KMS-11 (cell line): ENCODE results near the gene IRX5.

Experiments used
- H2AFZ ChIP-seq: fragments of 200-600 bp; sonication (generic); 2 replicates; pipeline ENCODE4 v1.6.1; 2016; ENCODE audit warnings: antibody characterized with exemption, mixed run types, low read depth
- H3K27ac ChIP-seq: fragments of 200-600 bp; sonication (generic); 2 replicates; pipeline ENCODE4 v1.6.1; 2016; ENCODE audit warnings: mild to moderate bottlenecking, mixed run types
- H3K27me3 ChIP-seq: fragments of 200-600 bp; sonication (generic); 2 replicates; pipeline ENCODE4 v1.6.1; 2017; ENCODE audit warnings: mild to moderate bottlenecking, low read depth, mixed run types, moderate library complexity; ENCODE audit not compliant: insufficient read depth
- H3K36me3 ChIP-seq: fragments of 200-600 bp; sonication (generic); 2 replicates; pipeline ENCODE4 v1.6.1; 2017; ENCODE audit warnings: mild to moderate bottlenecking, mixed run types; ENCODE audit not compliant: insufficient read depth
- H3K4me1 ChIP-seq: fragments of 200-600 bp; sonication (generic); 2 replicates; pipeline ENCODE4 v1.6.1; 2016; ENCODE audit warnings: mild to moderate bottlenecking, low read depth, mixed run types; ENCODE audit not compliant: poor library complexity, severe bottlenecking
- H3K4me2 ChIP-seq: fragments of 200-600 bp; sonication (generic); 2 replicates; pipeline ENCODE4 v1.7.0; 2016; ENCODE audit warnings: mild to moderate bottlenecking, mixed run types
- H3K4me3 ChIP-seq: fragments of 200-600 bp; sonication (generic); IDR thresholded peaks from 2 replicates; pipeline ENCODE4 v1.6.1; 2017; ENCODE audit warnings: low read depth, low read length, mixed read lengths; ENCODE audit not compliant: insufficient read depth
- H3K79me2 ChIP-seq: fragments of 200-600 bp; sonication (generic); 2 replicates; pipeline ENCODE4 v1.6.1; 2016; ENCODE audit warnings: low read depth, mixed run types; ENCODE audit not compliant: insufficient read depth
- H3K9ac ChIP-seq: fragments of 200-600 bp; sonication (generic); 2 replicates; pipeline ENCODE4 v1.6.1; 2016; ENCODE audit warnings: mild to moderate bottlenecking, mixed run types
- H4K20me1 ChIP-seq: fragments of 200-600 bp; sonication (generic); 2 replicates; pipeline ENCODE4 v1.6.1; 2016; ENCODE audit warnings: mild to moderate bottlenecking, mixed run types; ENCODE audit not compliant: insufficient read depth
- CTCF ChIP-seq: fragments of 200-600 bp; sonication (generic); conservative IDR thresholded peaks from 2 replicates; pipeline ENCODE4 v1.6.1; 2017; ENCODE audit warnings: low read depth, mild to moderate bottlenecking, antibody characterized with exemption, low read length, moderate library complexity, mixed read lengths

The IRX5 gene

DNA sequence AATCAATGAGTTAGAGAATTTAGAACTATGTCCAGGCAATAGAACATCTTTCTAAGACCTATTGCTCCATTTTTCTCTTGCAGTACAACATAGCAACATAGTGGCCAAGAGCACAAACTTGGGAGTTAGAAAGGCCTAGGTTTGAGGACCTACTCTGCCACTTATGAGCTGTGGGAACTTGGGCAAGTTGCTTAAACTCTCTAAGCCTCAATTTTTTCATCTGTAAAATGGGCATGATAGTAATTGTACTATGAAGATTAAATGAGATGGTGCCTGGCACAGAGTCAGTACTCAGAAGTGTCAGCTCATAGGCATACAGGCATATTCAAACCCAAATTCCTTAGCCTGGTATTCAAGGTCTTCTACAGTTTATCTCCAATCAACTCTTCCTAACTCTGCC lies 25.1 kb downstream of the IRX5 start:
- H2AFZ ChIP-seq: no peak overlapping the region
- no peaks in the 10 kb centered on the region for H3K79me2 ChIP-seq
- no peaks in the 10 kb centered on the region for H3K27me3 ChIP-seq
- no peak overlapping the region for H3K9ac ChIP-seq
- H4K20me1 ChIP-seq: no peaks in the 10 kb centered on the region
- no peaks in the 10 kb centered on the region for H3K4me1 ChIP-seq
- no peak for TF ChIP-seq CTCF
- no peak overlapping the region for H3K4me3 ChIP-seq
- no peaks in the 10 kb centered on the region for H3K36me3 ChIP-seq
- H3K27ac ChIP-seq: no peak overlapping the region
- no peak overlapping the region for H3K4me2 ChIP-seq

- Histone ChIP-seq H3K27me3 (no peaks in the 10 kb centered on the region), H3K4me2 (no peak overlapping the region), H3K4me3 (no peak overlapping the region), H3K27ac (no peak overlapping the region), H4K20me1 (no peaks in the 10 kb centered on the region), H3K9ac (no peak overlapping the region), H3K79me2 (no peaks in the 10 kb centered on the region), H2AFZ (no peak overlapping the region), H3K36me3 (no peaks in the 10 kb centered on the region), H3K4me1 (no peaks in the 10 kb centered on the region)
- TF ChIP-seq CTCF: peak; percentile 43; the same call in 1 of the 2 replicates
Observed at GRCh38 chr16:54957403-54958166, 26.9 kb downstream of the IRX5 start.

DNA sequence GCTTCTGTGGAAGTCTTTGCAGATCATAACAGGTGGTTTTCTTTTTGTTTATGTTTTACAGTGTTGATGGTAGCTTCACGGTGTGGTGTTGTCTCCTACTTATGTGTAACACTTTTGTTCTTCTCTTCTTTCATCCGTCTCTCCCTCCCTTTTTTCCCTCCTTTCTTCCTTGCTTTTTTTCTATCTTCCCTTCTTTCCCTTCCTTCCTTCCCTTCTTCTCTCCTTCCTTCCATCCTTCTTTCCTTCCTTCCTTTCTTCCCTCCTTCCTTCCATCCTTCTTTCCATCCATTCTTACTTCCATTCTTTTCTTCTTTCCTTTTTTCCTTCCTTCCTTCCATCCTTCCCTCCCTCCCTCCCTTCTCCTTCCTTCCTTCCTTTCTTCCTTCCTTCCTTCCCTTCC lies 31.4 kb downstream of the IRX5 start:
- Histone ChIP-seq H3K27ac (no peak overlapping the region), H3K9ac (no peak overlapping the region), H3K27me3 (no peaks in the 10 kb centered on the region), H3K4me1 (no peaks in the 10 kb centered on the region), H3K4me2 (no peak overlapping the region), H3K36me3 (no peaks in the 10 kb centered on the region), H2AFZ (no peak overlapping the region), H3K79me2 (no peaks in the 10 kb centered on the region), H4K20me1 (no peaks in the 10 kb centered on the region), H3K4me3 (no peak overlapping the region)
- TF ChIP-seq CTCF: no peak

- no peaks in the 10 kb centered on the region for H3K27me3 ChIP-seq
- TF ChIP-seq CTCF: no peak
- no peaks in the 10 kb centered on the region for H4K20me1 ChIP-seq
- H3K4me2 ChIP-seq: no peak overlapping the region
- no peaks in the 10 kb centered on the region for H3K4me1 ChIP-seq
- H3K4me3 ChIP-seq: no peak overlapping the region
- H3K79me2 ChIP-seq: no peaks in the 10 kb centered on the region
- H3K9ac ChIP-seq: no peak overlapping the region
- H3K36me3 ChIP-seq: no peaks in the 10 kb centered on the region
- no peak overlapping the region for H3K27ac ChIP-seq
- no peak overlapping the region for H2AFZ ChIP-seq
Observed at GRCh38 chr16:54964239-54964638, 33.6 kb downstream of the IRX5 start.
